ENCODE results near the gene PNPLA6.

The PNPLA6 gene

GRCh38 chr19:7504684-7505083 lies 30.8 kb upstream of the PNPLA6 start:
- Histone ChIP-seq H3K27me3 (ENCODE audit: control insufficient read depth, insufficient read depth, low read length) (peaks cover 47% of the 10 kb centered on the region), H3K9ac (ENCODE audit: low read length) (no peak overlapping the region), H3K36me3 (ENCODE audit: control insufficient read depth, insufficient read depth, low read length) (no peaks in the 10 kb centered on the region), H3K27ac (ENCODE audit: low read depth, low read length) (no peak overlapping the region), H3K9me3 (ENCODE audit: control insufficient read depth, insufficient read depth, low read depth, low read length) (no peaks in the 10 kb centered on the region), H3K4me3 (ENCODE audit: low read depth, low read length) (no peak overlapping the region), H3K4me1 (ENCODE audit: control insufficient read depth, insufficient read depth, low read length) (peaks cover 16% of the 10 kb centered on the region)

GRCh38 chr19:7505288-7505681 lies 30.2 kb upstream of the PNPLA6 start:
- no peaks in the 10 kb centered on the region for H3K9me3 ChIP-seq (ENCODE audit: control insufficient read depth, insufficient read depth, low read depth, low read length)
- H3K27ac ChIP-seq (ENCODE audit: low read depth, low read length), result no peak overlapping the region
- peaks cover 41% of the 10 kb centered on the region for H3K27me3 ChIP-seq (ENCODE audit: control insufficient read depth, insufficient read depth, low read length)
- no peak overlapping the region for H3K9ac ChIP-seq (ENCODE audit: low read length)
- H3K36me3 ChIP-seq (ENCODE audit: control insufficient read depth, insufficient read depth, low read length), result no peaks in the 10 kb centered on the region
- peak overlapping the region; percentile 69 for H3K4me3 ChIP-seq (ENCODE audit: low read depth, low read length)
- H3K4me1 ChIP-seq (ENCODE audit: control insufficient read depth, insufficient read depth, low read length), result peaks cover 16% of the 10 kb centered on the region

- H3K27me3 ChIP-seq (ENCODE audit: control insufficient read depth, insufficient read depth, low read length), result peaks cover 35% of the 10 kb centered on the region
- no peaks in the 10 kb centered on the region for H3K36me3 ChIP-seq (ENCODE audit: control insufficient read depth, insufficient read depth, low read length)
- H3K4me1 ChIP-seq (ENCODE audit: control insufficient read depth, insufficient read depth, low read length), result peaks cover 16% of the 10 kb centered on the region
- no peak overlapping the region for H3K9ac ChIP-seq (ENCODE audit: low read length)
- no peak overlapping the region for H3K27ac ChIP-seq (ENCODE audit: low read depth, low read length)
- peak overlapping the region; percentile 69 for H3K4me3 ChIP-seq (ENCODE audit: low read depth, low read length)
- no peaks in the 10 kb centered on the region for H3K9me3 ChIP-seq (ENCODE audit: control insufficient read depth, insufficient read depth, low read depth, low read length)
Measured at GRCh38 chr19:7505682-7506384, 29.7 kb upstream of the PNPLA6 start.

DNA sequence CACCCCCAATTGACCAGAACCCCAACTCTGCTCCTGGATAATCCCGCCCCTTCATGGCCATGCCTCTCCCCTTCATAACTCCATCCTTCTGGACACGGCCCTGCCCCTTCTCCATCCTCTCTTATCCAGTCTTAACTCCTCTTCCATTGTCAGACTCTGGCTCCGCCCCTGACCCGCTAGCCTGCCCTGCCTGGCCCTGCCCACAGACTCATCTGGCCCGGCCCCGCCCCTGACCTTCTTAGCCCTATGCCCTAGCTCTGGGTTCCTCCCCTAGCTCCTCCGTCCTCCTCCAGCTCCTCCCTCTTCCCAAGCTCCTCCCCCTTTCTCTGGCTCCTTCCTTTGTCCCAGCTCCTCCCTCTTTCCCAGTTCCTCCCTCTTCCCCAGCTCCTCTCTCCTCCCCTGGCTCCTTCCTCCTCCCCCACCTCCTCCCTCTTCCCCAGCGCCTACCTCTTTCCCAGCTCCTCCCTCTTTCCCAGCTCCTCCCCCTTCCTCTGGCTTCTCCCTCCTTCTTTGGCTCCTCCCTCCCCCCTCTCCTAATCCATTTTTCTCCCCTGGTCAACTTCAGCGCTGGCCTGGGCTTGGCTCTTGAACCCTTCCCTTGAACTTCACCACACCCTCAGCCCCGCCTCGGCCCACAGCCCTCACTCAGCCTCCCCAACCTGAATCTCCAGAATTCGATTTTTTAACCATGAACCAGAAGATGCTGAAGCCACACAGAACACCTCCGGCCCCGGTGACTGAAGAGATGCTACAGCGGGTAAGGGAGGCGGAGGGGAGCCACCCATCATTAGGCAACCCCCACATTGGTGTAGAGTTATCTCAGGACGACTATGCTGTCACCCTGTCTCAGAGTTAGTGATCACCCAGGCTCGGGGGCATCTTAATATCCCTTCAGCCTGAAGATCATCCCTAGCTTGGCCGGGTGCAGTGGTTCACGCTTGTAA lies 28.9 kb upstream of the PNPLA6 start:
- no peak overlapping the region for H3K9ac ChIP-seq (ENCODE audit: low read length)
- peaks cover 16% of the 10 kb centered on the region for H3K4me1 ChIP-seq (ENCODE audit: control insufficient read depth, insufficient read depth, low read length)
- H3K4me3 ChIP-seq (ENCODE audit: low read depth, low read length), result peak overlapping the region; percentile 65
- H3K9me3 ChIP-seq (ENCODE audit: control insufficient read depth, insufficient read depth, low read depth, low read length), result no peaks in the 10 kb centered on the region
- H3K27ac ChIP-seq (ENCODE audit: low read depth, low read length), result no peak overlapping the region
- H3K36me3 ChIP-seq (ENCODE audit: control insufficient read depth, insufficient read depth, low read length), result no peaks in the 10 kb centered on the region
- peaks cover 27% of the 10 kb centered on the region for H3K27me3 ChIP-seq (ENCODE audit: control insufficient read depth, insufficient read depth, low read length)

DNA sequence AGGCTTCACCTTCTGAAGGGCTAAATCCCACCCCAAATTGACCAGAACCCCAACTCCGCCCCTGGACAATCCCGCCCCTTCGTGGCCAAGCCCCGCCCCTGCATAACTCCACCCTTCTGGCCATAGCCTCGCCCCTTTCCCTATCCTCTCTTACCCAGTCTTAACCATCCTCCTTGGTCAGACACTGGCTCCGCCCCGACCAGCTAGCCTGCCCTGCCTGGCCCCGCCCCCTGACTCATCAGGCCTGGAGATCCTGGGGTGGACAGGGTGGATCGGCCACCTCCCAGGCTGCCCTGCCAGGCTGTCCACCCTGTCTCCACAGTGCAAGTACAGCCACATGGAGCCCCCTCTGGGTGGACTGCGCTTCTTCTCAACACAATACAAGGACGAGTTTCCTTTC lies 27.6 kb upstream of the PNPLA6 start:
- Histone ChIP-seq H3K4me3 (ENCODE audit: low read depth, low read length) (no peak overlapping the region), H3K36me3 (ENCODE audit: control insufficient read depth, insufficient read depth, low read length) (no peaks in the 10 kb centered on the region), H3K27ac (ENCODE audit: low read depth, low read length) (no peak overlapping the region), H3K27me3 (ENCODE audit: control insufficient read depth, insufficient read depth, low read length) (peaks cover 16% of the 10 kb centered on the region), H3K9ac (ENCODE audit: low read length) (no peak overlapping the region), H3K4me1 (ENCODE audit: control insufficient read depth, insufficient read depth, low read length) (peaks cover 16% of the 10 kb centered on the region), H3K9me3 (ENCODE audit: control insufficient read depth, insufficient read depth, low read depth, low read length) (no peaks in the 10 kb centered on the region)

GRCh38 chr19:7509625-7510024 lies 25.9 kb upstream of the PNPLA6 start:
- Histone ChIP-seq H3K9ac (ENCODE audit: low read length) (no peak overlapping the region), H3K9me3 (ENCODE audit: control insufficient read depth, insufficient read depth, low read depth, low read length) (no peaks in the 10 kb centered on the region), H3K36me3 (ENCODE audit: control insufficient read depth, insufficient read depth, low read length) (no peaks in the 10 kb centered on the region), H3K27ac (ENCODE audit: low read depth, low read length) (no peak overlapping the region), H3K27me3 (ENCODE audit: control insufficient read depth, insufficient read depth, low read length) (peaks cover 11% of the 10 kb centered on the region), H3K4me3 (ENCODE audit: low read depth, low read length) (no peak overlapping the region), H3K4me1 (ENCODE audit: control insufficient read depth, insufficient read depth, low read length) (peaks cover 16% of the 10 kb centered on the region)

- Histone ChIP-seq H3K4me3 (ENCODE audit: low read depth, low read length) (no peak overlapping the region), H3K36me3 (ENCODE audit: control insufficient read depth, insufficient read depth, low read length) (no peaks in the 10 kb centered on the region), H3K9me3 (ENCODE audit: control insufficient read depth, insufficient read depth, low read depth, low read length) (no peaks in the 10 kb centered on the region), H3K4me1 (ENCODE audit: control insufficient read depth, insufficient read depth, low read length) (peaks cover 17% of the 10 kb centered on the region), H3K27me3 (ENCODE audit: control insufficient read depth, insufficient read depth, low read length) (no peaks in the 10 kb centered on the region), H3K9ac (ENCODE audit: low read length) (no peak overlapping the region), H3K27ac (ENCODE audit: low read depth, low read length) (no peak overlapping the region)
Measured at GRCh38 chr19:7512400-7512851, 23.1 kb upstream of the PNPLA6 start.

DNA sequence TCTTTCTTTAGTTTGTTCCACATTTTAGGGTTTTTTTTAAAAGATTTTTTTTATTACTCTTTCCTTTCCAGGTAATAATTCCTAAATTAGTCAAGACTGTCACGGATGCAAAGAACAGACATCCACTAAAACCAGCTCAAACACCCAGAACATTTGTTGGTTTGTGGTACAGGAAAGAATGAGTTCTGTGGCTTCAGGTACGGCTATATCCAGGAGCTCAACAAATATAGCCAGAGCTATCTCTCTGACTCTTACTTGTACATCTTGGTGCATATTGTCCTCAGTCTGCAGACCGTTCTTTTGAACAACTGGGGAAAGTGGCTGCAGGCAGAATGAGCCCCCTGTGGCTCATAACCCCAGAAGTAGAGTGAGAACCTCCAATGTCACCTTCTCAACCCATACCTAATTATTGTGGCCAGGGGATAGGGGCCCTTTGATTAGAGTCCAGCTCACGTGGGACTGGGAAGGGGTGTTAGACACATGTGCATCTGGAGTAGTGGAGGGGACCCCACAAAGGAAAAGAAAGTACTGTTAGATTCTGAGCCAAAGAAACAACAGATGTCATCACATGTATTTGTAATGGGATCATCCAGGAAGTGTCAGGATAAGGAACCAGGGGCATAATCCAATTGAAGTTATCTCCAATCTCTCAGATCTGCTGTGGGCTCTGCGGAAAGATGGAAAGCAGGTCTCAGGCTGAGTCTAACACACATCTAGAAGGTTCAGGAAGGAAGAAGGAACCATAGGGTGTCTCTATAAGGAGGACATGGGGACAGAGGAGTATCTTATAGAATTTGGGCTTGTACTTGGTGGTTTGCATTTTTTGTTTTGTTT lies 21.5 kb upstream of the PNPLA6 start:
- H3K9me3 ChIP-seq (ENCODE audit: control insufficient read depth, insufficient read depth, low read depth, low read length), result no peaks in the 10 kb centered on the region

DNA sequence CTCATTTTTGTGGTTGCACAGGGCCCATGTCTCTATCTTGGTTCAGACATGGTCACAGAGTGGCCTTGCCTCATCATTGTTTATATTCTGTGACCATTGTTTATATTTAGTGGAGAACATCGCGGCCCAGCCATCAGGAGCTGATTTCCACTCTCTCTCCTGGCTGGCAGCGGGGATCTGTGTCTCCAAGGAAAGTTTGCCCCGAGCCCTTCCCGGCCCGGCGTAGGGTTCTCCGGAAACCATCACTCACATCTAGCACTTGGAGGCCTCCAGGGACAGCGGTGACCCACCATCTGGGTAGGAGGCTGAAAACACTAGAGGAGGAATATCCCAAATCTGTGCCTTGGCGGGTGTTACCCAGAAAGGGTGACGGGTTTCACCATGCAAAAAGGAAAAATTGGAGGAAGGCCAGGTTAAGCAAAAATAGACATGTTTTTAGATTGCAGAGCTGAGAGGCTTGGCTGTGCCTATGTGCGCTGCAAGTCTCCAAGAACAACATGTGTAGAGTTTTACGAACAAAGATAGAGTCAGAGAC lies 20.3 kb upstream of the PNPLA6 start:
- Histone ChIP-seq H3K4me1 (ENCODE audit: control insufficient read depth, insufficient read depth, low read length) (peaks cover 13% of the 10 kb centered on the region), H3K27me3 (ENCODE audit: control insufficient read depth, insufficient read depth, low read length) (no peaks in the 10 kb centered on the region), H3K27ac (ENCODE audit: low read depth, low read length) (peak overlapping the region; percentile 10; the same call in 1 of the 2 replicates), H3K9ac (ENCODE audit: low read length) (peak overlapping the region; percentile 85), H3K9me3 (ENCODE audit: control insufficient read depth, insufficient read depth, low read depth, low read length) (no peaks in the 10 kb centered on the region), H3K36me3 (ENCODE audit: control insufficient read depth, insufficient read depth, low read length) (no peaks in the 10 kb centered on the region), H3K4me3 (ENCODE audit: low read depth, low read length) (peak overlapping the region; percentile 57)

More for the DNA sequence above, 21.5 kb upstream of the PNPLA6 start:
- H3K9ac ChIP-seq (ENCODE audit: low read length), result no peak overlapping the region
- H3K27me3 ChIP-seq (ENCODE audit: control insufficient read depth, insufficient read depth, low read length), result no peaks in the 10 kb centered on the region
- H3K27ac ChIP-seq (ENCODE audit: low read depth, low read length), result no peak overlapping the region
- H3K36me3 ChIP-seq (ENCODE audit: control insufficient read depth, insufficient read depth, low read length), result no peaks in the 10 kb centered on the region
- H3K4me3 ChIP-seq (ENCODE audit: low read depth, low read length), result no peak overlapping the region
- H3K4me1 ChIP-seq (ENCODE audit: control insufficient read depth, insufficient read depth, low read length), result peaks cover 13% of the 10 kb centered on the region

DNA sequence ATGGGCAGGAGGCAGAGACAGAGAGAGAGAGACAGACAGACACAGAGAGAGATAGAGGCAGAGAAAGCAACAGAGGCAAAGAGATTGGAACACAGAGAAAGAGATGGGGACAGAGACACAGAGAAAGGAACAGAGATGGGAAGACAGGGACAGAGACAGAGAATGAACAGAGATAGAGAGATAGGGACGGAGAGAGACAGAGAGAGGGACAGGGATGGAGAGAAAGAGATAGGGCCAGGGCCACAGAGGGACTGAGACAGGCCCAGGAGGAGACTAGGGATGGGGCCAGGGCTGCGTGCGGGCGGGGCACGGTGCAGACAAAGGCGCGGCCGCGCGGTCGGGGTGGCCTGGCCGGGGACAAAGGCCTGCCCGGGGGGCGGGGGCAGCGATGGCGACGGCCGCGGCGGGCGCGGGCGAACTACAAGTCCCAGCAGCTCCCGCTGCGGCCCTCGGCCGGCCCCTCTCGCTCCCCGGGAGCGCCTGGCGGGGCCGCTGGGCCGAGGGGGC lies 19.8 kb upstream of the PNPLA6 start, which contains the start of gene ZNF358:
Gene ZNF358, plus strand, starts transcription at position 459 of the 507 bp plus-strand sequence. CDS start 3,140 bp downstream, outside the sequence.
- H3K4me3 ChIP-seq (ENCODE audit: low read depth, low read length), result peak within 1 kb of the TSS; percentile 83
- no peaks in the 10 kb centered on the region for H3K27me3 ChIP-seq (ENCODE audit: control insufficient read depth, insufficient read depth, low read length)
- H3K9me3 ChIP-seq (ENCODE audit: control insufficient read depth, insufficient read depth, low read depth, low read length), result no peaks in the 10 kb centered on the region
- H3K9ac ChIP-seq (ENCODE audit: low read length), result peak within 1 kb of the TSS; percentile 85
- peaks cover 13% of the 10 kb centered on the region for H3K4me1 ChIP-seq (ENCODE audit: control insufficient read depth, insufficient read depth, low read length)
- H3K27ac ChIP-seq (ENCODE audit: low read depth, low read length), result peak within 1 kb of the TSS; percentile 65
- H3K36me3 ChIP-seq (ENCODE audit: control insufficient read depth, insufficient read depth, low read length), result no peaks in the 10 kb centered on the region

Data from HUES6 (cell line).